Measurements from ENCODE around the gene MAPK8IP1. TPM values are rescaled to one million over a fixed set of nuclear protein-coding genes. Genes with fewer than 3 reads are reported as not detected.
A peak's percentile ranks its signal among the peaks of the same experiment; 100 is the strongest.

The MAPK8IP1 gene
- total and polyA plus RNA-seq, 10 donors: 0.80 to 6.0 (median 3.1) TPM

- Histone ChIP-seq H3K4me3 (peak within 1 kb of the TSS; percentile 33 to 76 (median 49)), H3K9me3 (no peaks in the 10 kb centered on the region), H3K36me3 (no peaks in the 10 kb centered on the region), H3K27ac (peak within 1 kb of the TSS in 6 of 8 donors; percentile 8 to 79 (median 63)), H3K27me3 (replicated peaks in 1 of 7) (peaks cover 0 to 52% (median 20%) of the 10 kb centered on the region in 7 donors), H3K4me1 (peaks cover 10 to 73% (median 32%) of the 10 kb centered on the region in 6 donors)
- DNase-seq: peak; percentile 86
- TF ChIP-seq POLR2AphosphoS5 (IDR thresholded peaks at IDR 0.05): peak in 1 of 3 donors; percentile 23
- TF ChIP-seq CTCF (IDR thresholded peaks at IDR 0.05 in 8 of 11, conservative IDR thresholded peaks at IDR 0.05 in 3 of 11): no peak
- intact Hi-C loops (cut with DNase I; ENCODE audit: low total_unique reads): no loop called here
- WGBS, 5 donors: 0 to 2% (median 1%) methylated on average over 6 to 73 of the region's 73 CpGs
Measured at GRCh38 chr11:45922425-45923082, 37.1 kb downstream of the MAPK8IP1 start, which contains the start of gene LARGE2. LARGE2 (plus strand) TSS chr11:45922656; CDS start chr11:45922883, 227 bp downstream.

GRCh38 chr11:45924036-45924915, 38.8 kb downstream of the MAPK8IP1 start:
- TF ChIP-seq POLR2AphosphoS5 (IDR thresholded peaks at IDR 0.05) (no peak), POLR2A (IDR thresholded peaks at IDR 0.05) (no peak), CTCF (IDR thresholded peaks at IDR 0.05 in 8 of 11, conservative IDR thresholded peaks at IDR 0.05 in 3 of 11) (no peak)
- Histone ChIP-seq H3K4me1 (peaks cover 5 to 80% (median 34%) of the 10 kb centered on the region in 6 donors), H3K27me3 (replicated peaks in 1 of 7) (peaks cover 0 to 52% (median 20%) of the 10 kb centered on the region in 7 donors), H3K36me3 (no peaks in the 10 kb centered on the region), H3K27ac (peak overlapping the region in 1 of 8 donors; percentile 41), H3K4me3 (no peak overlapping the region), H3K9me3 (no peaks in the 10 kb centered on the region)
- intact Hi-C loops (cut with DNase I; ENCODE audit: low total_unique reads): no loop called here
- WGBS, 5 donors: 67 to 79% (median 70%) methylated on average over 17 to 22 of the region's 22 CpGs
- DNase-seq: peak; percentile 71

DNA sequence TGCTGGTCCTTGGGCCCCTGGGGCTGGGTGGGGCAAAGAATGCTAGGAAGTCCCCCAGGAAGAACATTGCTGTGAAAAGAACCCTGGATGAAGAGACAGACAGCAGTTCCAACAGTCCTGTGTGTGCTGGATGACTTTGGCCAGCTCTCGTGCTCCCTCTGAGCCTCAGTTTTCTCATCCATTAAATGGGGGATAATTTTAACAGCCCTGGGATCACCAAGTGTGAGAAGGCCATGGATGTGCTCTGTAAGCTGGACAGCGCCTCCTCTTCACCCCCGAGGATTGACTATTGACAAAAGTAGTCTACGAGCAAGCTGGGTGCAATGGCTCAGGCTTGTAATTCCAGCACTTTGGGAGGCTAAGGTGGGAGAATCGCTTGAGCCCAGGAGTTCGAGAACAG, 39.5 kb downstream of the MAPK8IP1 start:
- WGBS, 5 donors: 85 to 95% (median 90%) methylated on average over 6 of the region's 6 CpGs
- no peaks in the 10 kb centered on the region for H3K36me3 ChIP-seq
- H3K9me3 ChIP-seq: no peaks in the 10 kb centered on the region
- no peak overlapping the region for H3K4me3 ChIP-seq
- peaks cover 6 to 80% (median 35%) of the 10 kb centered on the region in 6 donors for H3K4me1 ChIP-seq
- intact Hi-C loops (cut with DNase I; ENCODE audit: low total_unique reads): no loop called here
- H3K27me3 ChIP-seq (replicated peaks in 1 of 7): peaks cover 0 to 52% (median 20%) of the 10 kb centered on the region in 7 donors
- H3K27ac ChIP-seq: peak overlapping the region in 1 of 8 donors; percentile 41
- TF ChIP-seq POLR2A (IDR thresholded peaks at IDR 0.05) (no peak), CTCF (IDR thresholded peaks at IDR 0.05 in 8 of 11, conservative IDR thresholded peaks at IDR 0.05 in 3 of 11) (no peak)
- no peak for DNase-seq

GRCh38 chr11:45925550-45925949, 40.1 kb downstream of the MAPK8IP1 start:
- no peak for DNase-seq
- intact Hi-C loops (cut with DNase I; ENCODE audit: low total_unique reads): no loop called here
- H3K9me3 ChIP-seq: no peaks in the 10 kb centered on the region

More at GRCh38 chr11:45925550-45925949, 40.1 kb downstream of the MAPK8IP1 start:
- Histone ChIP-seq H3K36me3 (peaks cover 0 to 6% (median 0%) of the 10 kb centered on the region in 6 donors), H3K27ac (no peak overlapping the region), H3K4me3 (no peak overlapping the region), H3K27me3 (replicated peaks in 1 of 7) (peaks cover 0 to 52% (median 20%) of the 10 kb centered on the region in 7 donors), H3K4me1 (peaks cover 11 to 80% (median 41%) of the 10 kb centered on the region in 6 donors)
- TF ChIP-seq CTCF (IDR thresholded peaks at IDR 0.05 in 8 of 11, conservative IDR thresholded peaks at IDR 0.05 in 3 of 11): no peak
- 75 to 85% (median 76%) methylated on average over 3 of the region's 3 CpGs for WGBS, 5 donors
